ENCODE results near the gene RAB20.

RAB20 gene

GRCh38 chr13:110605132-110605531 is 43.6 kb upstream of the RAB20 start:
- H4K8ac ChIP-seq (ENCODE audit: low read depth, low read length), result no peak overlapping the region
- no peak overlapping the region for H3K27ac ChIP-seq (replicated peaks; ENCODE audit: low read length)
- DNase-seq (ENCODE audit: low spot score), result no peak
- no peak overlapping the region for H3K18ac ChIP-seq (ENCODE audit: low read length)
- no peak overlapping the region for H3K9ac ChIP-seq (ENCODE audit: low read depth, low read length, poor library complexity)
- no peak overlapping the region for H2BK15ac ChIP-seq (ENCODE audit: low read length)
- WGBS, 2 donors (ENCODE audit: extremely low coverage in 2 of 2, insufficient read length in 2 of 2, insufficient replicate concordance in 1 of 2), result 100% methylated on average over 1 of the region's 6 CpGs; no CpG with 5 or more reads in 1 of the 2 donors
- H3K14ac ChIP-seq (ENCODE audit: low read length), result no peak overlapping the region
- no peak overlapping the region for H2BK12ac ChIP-seq (ENCODE audit: low read length)
- no peak overlapping the region for H4K91ac ChIP-seq (ENCODE audit: low read depth, low read length, poor library complexity)
- no peak overlapping the region for H3K4ac ChIP-seq (ENCODE audit: low read length)
- no peak overlapping the region for H2BK5ac ChIP-seq (ENCODE audit: low read length)
- H2BK120ac ChIP-seq (ENCODE audit: low read depth, low read length), result no peak overlapping the region
- H3K4me1 ChIP-seq (ENCODE audit: control insufficient read depth in 2 of 2, insufficient read depth in 1 of 2, low read depth in 1 of 2, low read length in 2 of 2), result peaks cover 0 to 2% of the 10 kb centered on the region in 2 donors
- H3K79me1 ChIP-seq (ENCODE audit: low read depth, low read length), result no peaks in the 10 kb centered on the region
- H3K23ac ChIP-seq (ENCODE audit: low read depth, low read length, poor library complexity), result no peak overlapping the region
- H3K9me3 ChIP-seq (replicated peaks in 1 of 2; ENCODE audit: control insufficient read depth in 2 of 2, insufficient read depth in 1 of 2, low read depth in 1 of 2, low read length in 2 of 2), result peaks cover 0 to 2% of the 10 kb centered on the region in 2 donors
- no peak overlapping the region for H3K4me2 ChIP-seq (ENCODE audit: insufficient read depth, low read length, poor library complexity, severe bottlenecking)
- no peak overlapping the region for H2AK5ac ChIP-seq (ENCODE audit: low read depth, low read length)
- no peak overlapping the region for H3K4me3 ChIP-seq (ENCODE audit: low read length in 2 of 2)
- H2AFZ ChIP-seq (ENCODE audit: low read length), result no peak overlapping the region
- no peaks in the 10 kb centered on the region for H3K36me3 ChIP-seq (replicated peaks in 1 of 2; ENCODE audit: control insufficient read depth in 2 of 2, insufficient read depth in 2 of 2, low read length in 2 of 2)
- H3K27me3 ChIP-seq (ENCODE audit: control insufficient read depth in 3 of 3, insufficient read depth in 3 of 3, low read depth in 1 of 3, low read length in 3 of 3), result no peaks in the 10 kb centered on the region

- H3K9me3 ChIP-seq (replicated peaks in 1 of 2; ENCODE audit: control insufficient read depth in 2 of 2, insufficient read depth in 1 of 2, low read depth in 1 of 2, low read length in 2 of 2), result no peaks in the 10 kb centered on the region
- WGBS, 2 donors (ENCODE audit: extremely low coverage in 2 of 2, insufficient read length in 2 of 2, insufficient replicate concordance in 1 of 2), result no CpG with 5 or more reads among the region's 4 CpGs
Observed at GRCh38 chr13:110600980-110601379, 39.5 kb upstream of the RAB20 start.

DNA sequence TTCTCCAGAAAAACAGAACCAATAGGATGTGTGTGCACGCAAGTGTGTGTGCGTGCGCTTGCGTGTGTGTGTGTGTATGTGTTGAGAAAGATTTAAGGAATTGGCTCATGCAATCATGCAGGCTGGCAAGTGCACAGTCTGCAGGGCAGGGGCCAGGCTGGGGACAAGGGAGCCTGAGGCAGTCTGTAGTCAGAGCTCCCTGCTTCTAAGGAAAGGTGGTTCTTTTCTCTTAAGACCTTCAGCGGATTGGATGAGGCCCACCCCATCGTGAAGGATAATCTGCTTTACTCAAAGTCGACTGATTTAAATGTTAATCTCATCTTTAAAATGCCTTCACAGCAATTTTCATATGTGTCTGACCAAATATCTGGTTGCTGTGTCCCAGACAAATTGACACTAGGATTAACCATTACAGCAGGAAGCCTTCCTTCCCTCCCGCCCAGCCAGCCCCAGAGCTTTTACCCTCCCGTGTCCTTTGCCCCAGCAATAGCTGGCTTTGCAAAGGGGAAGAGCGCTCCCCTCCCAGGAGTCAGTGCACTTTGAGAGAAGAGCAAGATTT is 38.8 kb upstream of the RAB20 start:
- Histone ChIP-seq H3K27ac (replicated peaks; ENCODE audit: low read length) (no peak overlapping the region), H3K4ac (ENCODE audit: low read length) (no peak overlapping the region), H2BK5ac (ENCODE audit: low read length) (no peak overlapping the region), H3K14ac (ENCODE audit: low read length) (no peak overlapping the region), H3K9ac (ENCODE audit: low read depth, low read length, poor library complexity) (no peak overlapping the region), H2BK12ac (ENCODE audit: low read length) (peak overlapping the region; percentile 66), H3K23ac (ENCODE audit: low read depth, low read length, poor library complexity) (no peak overlapping the region), H4K91ac (ENCODE audit: low read depth, low read length, poor library complexity) (no peak overlapping the region), H2BK15ac (ENCODE audit: low read length) (no peak overlapping the region), H3K18ac (ENCODE audit: low read length) (no peak overlapping the region), H4K8ac (ENCODE audit: low read depth, low read length) (no peak overlapping the region), H3K79me1 (ENCODE audit: low read depth, low read length) (no peaks in the 10 kb centered on the region), H3K36me3 (replicated peaks in 1 of 2; ENCODE audit: control insufficient read depth in 2 of 2, insufficient read depth in 2 of 2, low read length in 2 of 2) (no peaks in the 10 kb centered on the region), H3K4me3 (ENCODE audit: low read length in 2 of 2) (no peak overlapping the region), H2AFZ (ENCODE audit: low read length) (no peak overlapping the region), H3K27me3 (ENCODE audit: control insufficient read depth in 3 of 3, insufficient read depth in 3 of 3, low read depth in 1 of 3, low read length in 3 of 3) (peaks cover 0 to 5% (median 0%) of the 10 kb centered on the region in 3 experiments), H2AK5ac (ENCODE audit: low read depth, low read length) (peak overlapping the region; percentile 13), H3K4me1 (ENCODE audit: control insufficient read depth in 2 of 2, insufficient read depth in 1 of 2, low read depth in 1 of 2, low read length in 2 of 2) (peaks cover 0 to 2% of the 10 kb centered on the region in 2 donors), H3K9me3 (replicated peaks in 1 of 2; ENCODE audit: control insufficient read depth in 2 of 2, insufficient read depth in 1 of 2, low read depth in 1 of 2, low read length in 2 of 2) (no peaks in the 10 kb centered on the region), H3K4me2 (ENCODE audit: insufficient read depth, low read length, poor library complexity, severe bottlenecking) (no peak overlapping the region), H2BK120ac (ENCODE audit: low read depth, low read length) (no peak overlapping the region)
- DNase-seq (ENCODE audit: low spot score), result no peak
- WGBS, 2 donors (ENCODE audit: extremely low coverage in 2 of 2, insufficient read length in 2 of 2, insufficient replicate concordance in 1 of 2), result no CpG with 5 or more reads among the region's 10 CpGs

More at GRCh38 chr13:110600980-110601379, 39.5 kb upstream of the RAB20 start:
- no peak overlapping the region for H3K27ac ChIP-seq (replicated peaks; ENCODE audit: low read length)
- no peak overlapping the region for H3K4ac ChIP-seq (ENCODE audit: low read length)
- no peak for DNase-seq (ENCODE audit: low spot score)
- no peak overlapping the region for H3K4me2 ChIP-seq (ENCODE audit: insufficient read depth, low read length, poor library complexity, severe bottlenecking)
- H3K14ac ChIP-seq (ENCODE audit: low read length), result no peak overlapping the region
- H3K18ac ChIP-seq (ENCODE audit: low read length), result peak overlapping the region; percentile 63
- H3K36me3 ChIP-seq (replicated peaks in 1 of 2; ENCODE audit: control insufficient read depth in 2 of 2, insufficient read depth in 2 of 2, low read length in 2 of 2), result no peaks in the 10 kb centered on the region
- no peak overlapping the region for H2BK120ac ChIP-seq (ENCODE audit: low read depth, low read length)
- H2AK5ac ChIP-seq (ENCODE audit: low read depth, low read length), result no peak overlapping the region
- no peak overlapping the region for H3K23ac ChIP-seq (ENCODE audit: low read depth, low read length, poor library complexity)
- H4K91ac ChIP-seq (ENCODE audit: low read depth, low read length, poor library complexity), result no peak overlapping the region
- H3K79me1 ChIP-seq (ENCODE audit: low read depth, low read length), result no peaks in the 10 kb centered on the region
- peaks cover 0 to 2% of the 10 kb centered on the region in 2 donors for H3K4me1 ChIP-seq (ENCODE audit: control insufficient read depth in 2 of 2, insufficient read depth in 1 of 2, low read depth in 1 of 2, low read length in 2 of 2)
- no peak overlapping the region for H4K8ac ChIP-seq (ENCODE audit: low read depth, low read length)
- no peak overlapping the region for H2AFZ ChIP-seq (ENCODE audit: low read length)
- peaks cover 0 to 5% (median 0%) of the 10 kb centered on the region in 3 experiments for H3K27me3 ChIP-seq (ENCODE audit: control insufficient read depth in 3 of 3, insufficient read depth in 3 of 3, low read depth in 1 of 3, low read length in 3 of 3)
- no peak overlapping the region for H2BK5ac ChIP-seq (ENCODE audit: low read length)
- H2BK12ac ChIP-seq (ENCODE audit: low read length), result no peak overlapping the region
- no peak overlapping the region for H3K4me3 ChIP-seq (ENCODE audit: low read length in 2 of 2)
- H3K9ac ChIP-seq (ENCODE audit: low read depth, low read length, poor library complexity), result no peak overlapping the region
- H2BK15ac ChIP-seq (ENCODE audit: low read length), result no peak overlapping the region

GRCh38 chr13:110597041-110597689 is 35.6 kb upstream of the RAB20 start:
- WGBS, 2 donors (ENCODE audit: extremely low coverage in 2 of 2, insufficient read length in 2 of 2, insufficient replicate concordance in 1 of 2), result no CpG with 5 or more reads among the region's 16 CpGs
- peaks cover 0 to 5% (median 0%) of the 10 kb centered on the region in 3 experiments for H3K27me3 ChIP-seq (ENCODE audit: control insufficient read depth in 3 of 3, insufficient read depth in 3 of 3, low read depth in 1 of 3, low read length in 3 of 3)

More at GRCh38 chr13:110597041-110597689, 35.6 kb upstream of the RAB20 start:
- H3K9ac ChIP-seq (ENCODE audit: low read depth, low read length, poor library complexity), result no peak overlapping the region
- no peak overlapping the region for H2BK15ac ChIP-seq (ENCODE audit: low read length)
- DNase-seq (ENCODE audit: low spot score), result no peak
- H2AFZ ChIP-seq (ENCODE audit: low read length), result no peak overlapping the region
- no peak overlapping the region for H3K27ac ChIP-seq (replicated peaks; ENCODE audit: low read length)
- H3K4me3 ChIP-seq (ENCODE audit: low read length in 2 of 2), result no peak overlapping the region
- H3K4me2 ChIP-seq (ENCODE audit: insufficient read depth, low read length, poor library complexity, severe bottlenecking), result no peak overlapping the region
- H2BK5ac ChIP-seq (ENCODE audit: low read length), result no peak overlapping the region
- no peaks in the 10 kb centered on the region for H3K36me3 ChIP-seq (replicated peaks in 1 of 2; ENCODE audit: control insufficient read depth in 2 of 2, insufficient read depth in 2 of 2, low read length in 2 of 2)
- no peak overlapping the region for H2BK120ac ChIP-seq (ENCODE audit: low read depth, low read length)
- no peak overlapping the region for H2AK5ac ChIP-seq (ENCODE audit: low read depth, low read length)
- H3K18ac ChIP-seq (ENCODE audit: low read length), result peak overlapping the region; percentile 5
- H3K23ac ChIP-seq (ENCODE audit: low read depth, low read length, poor library complexity), result no peak overlapping the region
- H3K79me1 ChIP-seq (ENCODE audit: low read depth, low read length), result no peaks in the 10 kb centered on the region
- no peak overlapping the region for H2BK12ac ChIP-seq (ENCODE audit: low read length)
- H4K8ac ChIP-seq (ENCODE audit: low read depth, low read length), result no peak overlapping the region
- H3K14ac ChIP-seq (ENCODE audit: low read length), result no peak overlapping the region
- no peaks in the 10 kb centered on the region for H3K9me3 ChIP-seq (replicated peaks in 1 of 2; ENCODE audit: control insufficient read depth in 2 of 2, insufficient read depth in 1 of 2, low read depth in 1 of 2, low read length in 2 of 2)
- no peak overlapping the region for H4K91ac ChIP-seq (ENCODE audit: low read depth, low read length, poor library complexity)
- no peak overlapping the region for H3K4ac ChIP-seq (ENCODE audit: low read length)
- H3K4me1 ChIP-seq (ENCODE audit: control insufficient read depth in 2 of 2, insufficient read depth in 1 of 2, low read depth in 1 of 2, low read length in 2 of 2), result peaks cover 0 to 2% of the 10 kb centered on the region in 2 donors
